22Rv1 (cell line): Measurements from ENCODE around the gene NRDC.

Experiments
- ZFX ChIP-seq: fragments of 450-650 bp; IDR thresholded peaks from 2 replicates; pipeline ENCODE4 v1.6.1; 2017; ENCODE audit warnings: antibody characterized with exemption, borderline replicate concordance
- TF ChIP-seq, protein P1 (sequence below): fragments of 450-650 bp; IDR thresholded peaks from 2 replicates; pipeline ENCODE4 v1.5.1; 2017; ENCODE audit warnings: mild to moderate bottlenecking

GRCh38 chr1:51780927-51781326 lies 97.6 kb downstream of the NRDC start:
- TF ChIP-seq, protein P1, sequence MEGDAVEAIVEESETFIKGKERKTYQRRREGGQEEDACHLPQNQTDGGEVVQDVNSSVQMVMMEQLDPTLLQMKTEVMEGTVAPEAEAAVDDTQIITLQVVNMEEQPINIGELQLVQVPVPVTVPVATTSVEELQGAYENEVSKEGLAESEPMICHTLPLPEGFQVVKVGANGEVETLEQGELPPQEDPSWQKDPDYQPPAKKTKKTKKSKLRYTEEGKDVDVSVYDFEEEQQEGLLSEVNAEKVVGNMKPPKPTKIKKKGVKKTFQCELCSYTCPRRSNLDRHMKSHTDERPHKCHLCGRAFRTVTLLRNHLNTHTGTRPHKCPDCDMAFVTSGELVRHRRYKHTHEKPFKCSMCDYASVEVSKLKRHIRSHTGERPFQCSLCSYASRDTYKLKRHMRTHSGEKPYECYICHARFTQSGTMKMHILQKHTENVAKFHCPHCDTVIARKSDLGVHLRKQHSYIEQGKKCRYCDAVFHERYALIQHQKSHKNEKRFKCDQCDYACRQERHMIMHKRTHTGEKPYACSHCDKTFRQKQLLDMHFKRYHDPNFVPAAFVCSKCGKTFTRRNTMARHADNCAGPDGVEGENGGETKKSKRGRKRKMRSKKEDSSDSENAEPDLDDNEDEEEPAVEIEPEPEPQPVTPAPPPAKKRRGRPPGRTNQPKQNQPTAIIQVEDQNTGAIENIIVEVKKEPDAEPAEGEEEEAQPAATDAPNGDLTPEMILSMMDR, result no peak
- TF ChIP-seq ZFX, result no peak
